Measurements from ENCODE around the gene RCOR2. TPM values are rescaled to one million over a fixed set of nuclear protein-coding genes. Genes with fewer than 3 reads are reported as not detected.

The RCOR2 gene
- total and polyA plus RNA-seq, 2 experiments from 2014 or later, result 34.7 to 74.2 TPM

- H3K36me3 ChIP-seq, result peaks cover 10% of the 10 kb centered on the region
- H3K27me3 ChIP-seq, result no peaks in the 10 kb centered on the region
- TF ChIP-seq CTCF (IDR thresholded peaks at IDR 0.05; ENCODE audit: low read depth, low read length), result no peak
- DNase-seq (ENCODE audit: low read depth in 1 of 2, low spot score in 1 of 2), result no peak
- H3K4me3 ChIP-seq, result no peak overlapping the region
- H3K9me3 ChIP-seq (ENCODE audit: low read depth), result no peaks in the 10 kb centered on the region
- peaks cover 39% of the 10 kb centered on the region for H3K4me1 ChIP-seq (ENCODE audit: low read depth)
- peak overlapping the region; percentile 92 for H3K27ac ChIP-seq
Observed at GRCh38 chr11:63908631-63909401, 8.1 kb downstream of the RCOR2 start.

- Histone ChIP-seq H3K27me3 (no peaks in the 10 kb centered on the region), H3K4me1 (ENCODE audit: low read depth) (peaks cover 39% of the 10 kb centered on the region), H3K27ac (peak overlapping the region; percentile 92), H3K9me3 (ENCODE audit: low read depth) (no peaks in the 10 kb centered on the region), H3K36me3 (peaks cover 15% of the 10 kb centered on the region), H3K4me3 (no peak overlapping the region)
- no peak for TF ChIP-seq CTCF (IDR thresholded peaks at IDR 0.05; ENCODE audit: low read depth, low read length)
- peak in 1 of 2 donors; percentile 23 for DNase-seq (ENCODE audit: low read depth in 1 of 2, low spot score in 1 of 2)
Observed at GRCh38 chr11:63907808-63908530, 9.0 kb downstream of the RCOR2 start.

GRCh38 chr11:63907063-63907462 is 9.9 kb downstream of the RCOR2 start:
- peaks cover 39% of the 10 kb centered on the region for H3K4me1 ChIP-seq (ENCODE audit: low read depth)
- no peaks in the 10 kb centered on the region for H3K27me3 ChIP-seq
- H3K27ac ChIP-seq, result peak overlapping the region; percentile 92
- no peaks in the 10 kb centered on the region for H3K9me3 ChIP-seq (ENCODE audit: low read depth)
- TF ChIP-seq CTCF (IDR thresholded peaks at IDR 0.05; ENCODE audit: low read depth, low read length), result no peak
- no peak overlapping the region for H3K4me3 ChIP-seq
- no peak for DNase-seq (ENCODE audit: low read depth in 1 of 2, low spot score in 1 of 2)
- H3K36me3 ChIP-seq, result peaks cover 24% of the 10 kb centered on the region

- Histone ChIP-seq H3K27me3 (no peaks in the 10 kb centered on the region), H3K4me3 (no peak overlapping the region), H3K36me3 (peaks cover 25% of the 10 kb centered on the region), H3K9me3 (ENCODE audit: low read depth) (no peaks in the 10 kb centered on the region), H3K4me1 (ENCODE audit: low read depth) (peaks cover 39% of the 10 kb centered on the region), H3K27ac (peak overlapping the region; percentile 92)
- peak; percentile 4 for TF ChIP-seq CTCF (IDR thresholded peaks at IDR 0.05; ENCODE audit: low read depth, low read length)
- DNase-seq (ENCODE audit: low read depth in 1 of 2, low spot score in 1 of 2), result peak in 1 of 2 donors; percentile 28
Observed at GRCh38 chr11:63906585-63906984, 10.4 kb downstream of the RCOR2 start.

- TF ChIP-seq CTCF (IDR thresholded peaks at IDR 0.05; ENCODE audit: low read depth, low read length), result no peak
- Histone ChIP-seq H3K4me3 (no peak overlapping the region), H3K27me3 (no peaks in the 10 kb centered on the region), H3K9me3 (ENCODE audit: low read depth) (no peaks in the 10 kb centered on the region), H3K4me1 (ENCODE audit: low read depth) (peaks cover 39% of the 10 kb centered on the region), H3K27ac (peak overlapping the region; percentile 43), H3K36me3 (peaks cover 25% of the 10 kb centered on the region)
- no peak for DNase-seq (ENCODE audit: low read depth in 1 of 2, low spot score in 1 of 2)
Observed at GRCh38 chr11:63906087-63906486, 10.9 kb downstream of the RCOR2 start.

Data from cardiac muscle cell (in vitro differentiated cells and primary cell).